ENCODE results near the gene TGFA. TPM values are rescaled to one million over a fixed set of nuclear protein-coding genes. Genes with fewer than 3 reads are reported as not detected.

The TGFA gene
- total and polyA plus RNA-seq, 2 experiments from 2014 or later = 2.6 to 5.6 TPM

- Histone ChIP-seq H3K9me2 (replicated peaks; ENCODE audit: insufficient read depth) (no peaks in the 10 kb centered on the region), H3K4me3 (no peak overlapping the region), H4K20me1 (ENCODE audit: insufficient read depth, poor library complexity, severe bottlenecking) (no peaks in the 10 kb centered on the region), H3K27ac (no peak overlapping the region), H3K36me3 (replicated peaks; ENCODE audit: insufficient read depth, low read depth) (no peaks in the 10 kb centered on the region), H3K4me1 (ENCODE audit: insufficient read depth) (no peaks in the 10 kb centered on the region), H3K9me3 (ENCODE audit: low read depth) (no peaks in the 10 kb centered on the region), H3K79me2 (no peaks in the 10 kb centered on the region), H2AFZ (no peak overlapping the region), H3K27me3 (peaks cover 4% of the 10 kb centered on the region), H3K4me2 (no peak overlapping the region)
- TF ChIP-seq EZH2 (IDR thresholded peaks at IDR 0.05; ENCODE audit: borderline replicate concordance) (no peak), EZH2phosphoT487 (IDR thresholded peaks at IDR 0.05; ENCODE audit: low read depth, severe bottlenecking, unreplicated experiment) (no peak)
- TF ChIP-seq, protein P1, sequence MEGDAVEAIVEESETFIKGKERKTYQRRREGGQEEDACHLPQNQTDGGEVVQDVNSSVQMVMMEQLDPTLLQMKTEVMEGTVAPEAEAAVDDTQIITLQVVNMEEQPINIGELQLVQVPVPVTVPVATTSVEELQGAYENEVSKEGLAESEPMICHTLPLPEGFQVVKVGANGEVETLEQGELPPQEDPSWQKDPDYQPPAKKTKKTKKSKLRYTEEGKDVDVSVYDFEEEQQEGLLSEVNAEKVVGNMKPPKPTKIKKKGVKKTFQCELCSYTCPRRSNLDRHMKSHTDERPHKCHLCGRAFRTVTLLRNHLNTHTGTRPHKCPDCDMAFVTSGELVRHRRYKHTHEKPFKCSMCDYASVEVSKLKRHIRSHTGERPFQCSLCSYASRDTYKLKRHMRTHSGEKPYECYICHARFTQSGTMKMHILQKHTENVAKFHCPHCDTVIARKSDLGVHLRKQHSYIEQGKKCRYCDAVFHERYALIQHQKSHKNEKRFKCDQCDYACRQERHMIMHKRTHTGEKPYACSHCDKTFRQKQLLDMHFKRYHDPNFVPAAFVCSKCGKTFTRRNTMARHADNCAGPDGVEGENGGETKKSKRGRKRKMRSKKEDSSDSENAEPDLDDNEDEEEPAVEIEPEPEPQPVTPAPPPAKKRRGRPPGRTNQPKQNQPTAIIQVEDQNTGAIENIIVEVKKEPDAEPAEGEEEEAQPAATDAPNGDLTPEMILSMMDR (IDR thresholded peaks at IDR 0.05; ENCODE audit: poor library complexity) = no peak
- DNase-seq (ENCODE audit: low spot score) = no peak
- WGBS (ENCODE audit: low lambda C conversion rate, missing lambda C conversion rate) = 92% methylated on average over 1 of the region's 1 CpG
These were observed 55.1 kb downstream of the TGFA start for GRCh38 chr2:70498528-70498927.

GRCh38 chr2:70498054-70498453 lies 55.6 kb downstream of the TGFA start:
- Histone ChIP-seq H3K27ac (no peak overlapping the region), H3K4me2 (no peak overlapping the region), H3K27me3 (peaks cover 4% of the 10 kb centered on the region), H2AFZ (no peak overlapping the region), H3K9me2 (replicated peaks; ENCODE audit: insufficient read depth) (no peaks in the 10 kb centered on the region), H3K36me3 (replicated peaks; ENCODE audit: insufficient read depth, low read depth) (no peaks in the 10 kb centered on the region), H3K4me1 (ENCODE audit: insufficient read depth) (no peaks in the 10 kb centered on the region), H3K9me3 (ENCODE audit: low read depth) (no peaks in the 10 kb centered on the region), H3K4me3 (no peak overlapping the region), H4K20me1 (ENCODE audit: insufficient read depth, poor library complexity, severe bottlenecking) (no peaks in the 10 kb centered on the region), H3K79me2 (no peaks in the 10 kb centered on the region)
- no peak for DNase-seq (ENCODE audit: low spot score)
- no peak for TF ChIP-seq EZH2 (IDR thresholded peaks at IDR 0.05; ENCODE audit: borderline replicate concordance)
- TF ChIP-seq, protein P1 (IDR thresholded peaks at IDR 0.05; ENCODE audit: poor library complexity) = peak; percentile 10

DNA sequence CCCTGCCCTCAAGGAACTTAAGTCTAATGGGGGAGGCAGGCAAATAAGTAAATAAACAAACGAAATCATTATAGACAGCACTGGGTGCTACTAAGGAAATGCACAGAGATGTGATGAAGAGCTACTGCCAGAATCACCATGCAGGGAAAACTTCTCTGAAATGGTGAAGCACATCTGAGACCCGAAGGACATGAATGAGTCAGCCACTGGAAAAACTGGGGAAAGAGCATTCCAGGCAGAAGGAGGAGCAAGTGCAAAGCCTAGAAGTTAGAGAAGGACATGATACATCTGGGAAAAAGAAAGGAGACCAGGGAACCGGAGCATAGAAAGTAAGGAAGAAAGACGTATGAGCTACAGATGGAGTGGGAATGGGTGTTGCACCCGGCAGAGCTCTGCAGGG lies 56.8 kb downstream of the TGFA start:
- Histone ChIP-seq H3K4me3 (no peak overlapping the region), H3K9me2 (replicated peaks; ENCODE audit: insufficient read depth) (no peaks in the 10 kb centered on the region), H2AFZ (no peak overlapping the region), H3K4me1 (ENCODE audit: insufficient read depth) (no peaks in the 10 kb centered on the region), H3K79me2 (no peaks in the 10 kb centered on the region), H3K27me3 (peaks cover 4% of the 10 kb centered on the region), H3K4me2 (no peak overlapping the region), H3K9me3 (ENCODE audit: low read depth) (no peaks in the 10 kb centered on the region), H3K36me3 (replicated peaks; ENCODE audit: insufficient read depth, low read depth) (no peaks in the 10 kb centered on the region), H4K20me1 (ENCODE audit: insufficient read depth, poor library complexity, severe bottlenecking) (no peaks in the 10 kb centered on the region), H3K27ac (no peak overlapping the region)
- 84% methylated on average over 5 of the region's 5 CpGs for WGBS (ENCODE audit: low lambda C conversion rate, missing lambda C conversion rate)
- no peak for DNase-seq (ENCODE audit: low spot score)
- TF ChIP-seq EZH2 (IDR thresholded peaks at IDR 0.05; ENCODE audit: borderline replicate concordance) (no peak), EZH2phosphoT487 (IDR thresholded peaks at IDR 0.05; ENCODE audit: low read depth, severe bottlenecking, unreplicated experiment) (no peak)
- TF ChIP-seq, protein P1 (IDR thresholded peaks at IDR 0.05; ENCODE audit: poor library complexity) = no peak

DNA sequence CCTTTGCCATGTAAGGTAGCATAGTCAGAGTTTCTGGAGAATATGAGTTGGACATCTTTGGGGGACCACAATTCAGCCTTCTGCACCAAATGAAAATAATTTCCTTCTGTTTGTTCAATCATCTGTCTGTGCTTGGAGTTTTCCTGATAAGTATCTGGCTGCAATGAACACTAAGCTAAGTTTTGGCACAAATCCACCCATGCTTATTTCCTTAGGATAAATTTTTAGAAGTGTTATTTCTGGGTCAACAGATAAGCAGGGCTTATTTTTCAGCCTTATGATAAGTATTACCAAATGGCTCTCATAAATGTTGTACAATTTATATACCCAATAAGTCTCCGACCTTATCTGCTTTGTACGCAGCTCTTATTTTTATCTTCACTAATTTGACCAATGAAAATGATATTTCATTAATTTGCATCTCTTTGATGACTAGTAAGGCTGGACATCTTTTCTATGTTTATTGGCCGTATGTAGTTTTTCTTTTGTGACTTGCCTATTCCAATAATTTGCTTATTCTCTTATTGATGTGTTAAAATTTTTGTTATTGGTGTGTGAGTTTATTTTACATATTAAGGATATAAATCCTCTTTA lies 59.2 kb downstream of the TGFA start:
- 63% methylated on average over 3 of the region's 3 CpGs for WGBS (ENCODE audit: low lambda C conversion rate, missing lambda C conversion rate)
- no peaks in the 10 kb centered on the region for H3K36me3 ChIP-seq (replicated peaks; ENCODE audit: insufficient read depth, low read depth)
- peaks cover 4% of the 10 kb centered on the region for H3K27me3 ChIP-seq
- no peaks in the 10 kb centered on the region for H4K20me1 ChIP-seq (ENCODE audit: insufficient read depth, poor library complexity, severe bottlenecking)
- no peak overlapping the region for H3K27ac ChIP-seq
- TF ChIP-seq, protein P1 (IDR thresholded peaks at IDR 0.05; ENCODE audit: poor library complexity) = no peak
- TF ChIP-seq EZH2phosphoT487 (IDR thresholded peaks at IDR 0.05; ENCODE audit: low read depth, severe bottlenecking, unreplicated experiment) = no peak
- no peak for TF ChIP-seq EZH2 (IDR thresholded peaks at IDR 0.05; ENCODE audit: borderline replicate concordance)
- no peaks in the 10 kb centered on the region for H3K4me1 ChIP-seq (ENCODE audit: insufficient read depth)
- H3K4me2 ChIP-seq = no peak overlapping the region
- no peak overlapping the region for H3K4me3 ChIP-seq
- H3K9me2 ChIP-seq (replicated peaks; ENCODE audit: insufficient read depth) = no peaks in the 10 kb centered on the region
- H3K79me2 ChIP-seq = no peaks in the 10 kb centered on the region
- H3K9me3 ChIP-seq (ENCODE audit: low read depth) = no peaks in the 10 kb centered on the region
- no peak overlapping the region for H2AFZ ChIP-seq
- no peak for DNase-seq (ENCODE audit: low spot score)

Measured in hepatocyte (in vitro differentiated cells).